ENCODE results near the gene TBCCD1.

The TBCCD1 gene

GRCh38 chr3:186600896-186601295 is 33.8 kb upstream of the TBCCD1 start:
- ATAC-seq (ENCODE audit: insufficient read depth, low read depth), result no peak
- TF ChIP-seq EZH2 (IDR thresholded peaks at IDR 0.05; ENCODE audit: borderline replicate concordance, low read depth, low read length, severe bottlenecking), result no peak
- TF ChIP-seq, protein P1, sequence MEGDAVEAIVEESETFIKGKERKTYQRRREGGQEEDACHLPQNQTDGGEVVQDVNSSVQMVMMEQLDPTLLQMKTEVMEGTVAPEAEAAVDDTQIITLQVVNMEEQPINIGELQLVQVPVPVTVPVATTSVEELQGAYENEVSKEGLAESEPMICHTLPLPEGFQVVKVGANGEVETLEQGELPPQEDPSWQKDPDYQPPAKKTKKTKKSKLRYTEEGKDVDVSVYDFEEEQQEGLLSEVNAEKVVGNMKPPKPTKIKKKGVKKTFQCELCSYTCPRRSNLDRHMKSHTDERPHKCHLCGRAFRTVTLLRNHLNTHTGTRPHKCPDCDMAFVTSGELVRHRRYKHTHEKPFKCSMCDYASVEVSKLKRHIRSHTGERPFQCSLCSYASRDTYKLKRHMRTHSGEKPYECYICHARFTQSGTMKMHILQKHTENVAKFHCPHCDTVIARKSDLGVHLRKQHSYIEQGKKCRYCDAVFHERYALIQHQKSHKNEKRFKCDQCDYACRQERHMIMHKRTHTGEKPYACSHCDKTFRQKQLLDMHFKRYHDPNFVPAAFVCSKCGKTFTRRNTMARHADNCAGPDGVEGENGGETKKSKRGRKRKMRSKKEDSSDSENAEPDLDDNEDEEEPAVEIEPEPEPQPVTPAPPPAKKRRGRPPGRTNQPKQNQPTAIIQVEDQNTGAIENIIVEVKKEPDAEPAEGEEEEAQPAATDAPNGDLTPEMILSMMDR (IDR thresholded peaks at IDR 0.05; ENCODE audit: borderline replicate concordance, extremely low read depth, low read length, poor library complexity, severe bottlenecking), result no peak
- Histone ChIP-seq H3K79me2 (ENCODE audit: insufficient read depth, low read length) (no peaks in the 10 kb centered on the region), H3K4me2 (ENCODE audit: insufficient read depth, low read length) (no peak overlapping the region), H4K20me1 (ENCODE audit: insufficient read depth, low read length) (no peaks in the 10 kb centered on the region), H3K36me3 (ENCODE audit: insufficient read depth, low read length) (no peaks in the 10 kb centered on the region), H3K27me3 (ENCODE audit: insufficient read depth, low read length, poor library complexity) (no peaks in the 10 kb centered on the region), H3K4me1 (ENCODE audit: insufficient read depth, low read length) (no peaks in the 10 kb centered on the region), H2AFZ (ENCODE audit: low read depth, low read length) (no peak overlapping the region), H3K4me3 (ENCODE audit: low read depth in 1 of 2, low read length in 2 of 2) (no peak overlapping the region), H3K27ac (ENCODE audit: low read length) (no peak overlapping the region), H3K9ac (ENCODE audit: low read depth, low read length) (no peak overlapping the region), H3K9me3 (ENCODE audit: insufficient read depth, low read length, severe bottlenecking) (no peaks in the 10 kb centered on the region)
- no peak for DNase-seq

GRCh38 chr3:186599785-186600166 is 32.6 kb upstream of the TBCCD1 start:
- DNase-seq (no peak), ATAC-seq (ENCODE audit: insufficient read depth, low read depth) (no peak)
- no peak overlapping the region for H2AFZ ChIP-seq (ENCODE audit: low read depth, low read length)
- H3K79me2 ChIP-seq (ENCODE audit: insufficient read depth, low read length), result no peaks in the 10 kb centered on the region
- H3K27me3 ChIP-seq (ENCODE audit: insufficient read depth, low read length, poor library complexity), result peaks cover 2% of the 10 kb centered on the region
- TF ChIP-seq, protein P1 (IDR thresholded peaks at IDR 0.05; ENCODE audit: borderline replicate concordance, extremely low read depth, low read length, poor library complexity, severe bottlenecking), result no peak
- TF ChIP-seq EZH2 (IDR thresholded peaks at IDR 0.05; ENCODE audit: borderline replicate concordance, low read depth, low read length, severe bottlenecking), result no peak
- H4K20me1 ChIP-seq (ENCODE audit: insufficient read depth, low read length), result no peaks in the 10 kb centered on the region
- no peaks in the 10 kb centered on the region for H3K9me3 ChIP-seq (ENCODE audit: insufficient read depth, low read length, severe bottlenecking)
- H3K4me1 ChIP-seq (ENCODE audit: insufficient read depth, low read length), result no peaks in the 10 kb centered on the region
- no peak overlapping the region for H3K27ac ChIP-seq (ENCODE audit: low read length)
- no peak overlapping the region for H3K4me3 ChIP-seq (ENCODE audit: low read depth in 1 of 2, low read length in 2 of 2)
- H3K4me2 ChIP-seq (ENCODE audit: insufficient read depth, low read length), result no peak overlapping the region
- no peak overlapping the region for H3K9ac ChIP-seq (ENCODE audit: low read depth, low read length)
- H3K36me3 ChIP-seq (ENCODE audit: insufficient read depth, low read length), result no peaks in the 10 kb centered on the region

GRCh38 chr3:186599142-186599784 is 32.1 kb upstream of the TBCCD1 start:
- H3K79me2 ChIP-seq (ENCODE audit: insufficient read depth, low read length), result no peaks in the 10 kb centered on the region
- H3K36me3 ChIP-seq (ENCODE audit: insufficient read depth, low read length), result no peaks in the 10 kb centered on the region
- no peak overlapping the region for H3K9ac ChIP-seq (ENCODE audit: low read depth, low read length)
- no peak overlapping the region for H3K4me3 ChIP-seq (ENCODE audit: low read depth in 1 of 2, low read length in 2 of 2)
- ATAC-seq (ENCODE audit: insufficient read depth, low read depth) (no peak), DNase-seq (no peak)
- no peaks in the 10 kb centered on the region for H3K9me3 ChIP-seq (ENCODE audit: insufficient read depth, low read length, severe bottlenecking)
- H2AFZ ChIP-seq (ENCODE audit: low read depth, low read length), result no peak overlapping the region
- TF ChIP-seq EZH2 (IDR thresholded peaks at IDR 0.05; ENCODE audit: borderline replicate concordance, low read depth, low read length, severe bottlenecking), result no peak
- TF ChIP-seq, protein P1 (IDR thresholded peaks at IDR 0.05; ENCODE audit: borderline replicate concordance, extremely low read depth, low read length, poor library complexity, severe bottlenecking), result no peak
- H3K27ac ChIP-seq (ENCODE audit: low read length), result no peak overlapping the region
- H3K27me3 ChIP-seq (ENCODE audit: insufficient read depth, low read length, poor library complexity), result peaks cover 4% of the 10 kb centered on the region
- H4K20me1 ChIP-seq (ENCODE audit: insufficient read depth, low read length), result no peaks in the 10 kb centered on the region
- no peaks in the 10 kb centered on the region for H3K4me1 ChIP-seq (ENCODE audit: insufficient read depth, low read length)
- no peak overlapping the region for H3K4me2 ChIP-seq (ENCODE audit: insufficient read depth, low read length)
